HG03097 (cell line): ENCODE data around the gene AATF.

Experiments
- ATAC-seq: cut with Tn5 transposase; IDR thresholded peaks from one replicate; pipeline ENCODE4 v1.9.1; 2021; ENCODE audit not compliant: unreplicated experiment, low FRiP score

Gene AATF

GRCh38 chr17:36940313-36941264 is 8.2 kb upstream of the AATF start:
- ATAC-seq: no peak

- ATAC-seq: no peak
These were observed 7.3 kb upstream of the AATF start for GRCh38 chr17:36941265-36942010.

DNA sequence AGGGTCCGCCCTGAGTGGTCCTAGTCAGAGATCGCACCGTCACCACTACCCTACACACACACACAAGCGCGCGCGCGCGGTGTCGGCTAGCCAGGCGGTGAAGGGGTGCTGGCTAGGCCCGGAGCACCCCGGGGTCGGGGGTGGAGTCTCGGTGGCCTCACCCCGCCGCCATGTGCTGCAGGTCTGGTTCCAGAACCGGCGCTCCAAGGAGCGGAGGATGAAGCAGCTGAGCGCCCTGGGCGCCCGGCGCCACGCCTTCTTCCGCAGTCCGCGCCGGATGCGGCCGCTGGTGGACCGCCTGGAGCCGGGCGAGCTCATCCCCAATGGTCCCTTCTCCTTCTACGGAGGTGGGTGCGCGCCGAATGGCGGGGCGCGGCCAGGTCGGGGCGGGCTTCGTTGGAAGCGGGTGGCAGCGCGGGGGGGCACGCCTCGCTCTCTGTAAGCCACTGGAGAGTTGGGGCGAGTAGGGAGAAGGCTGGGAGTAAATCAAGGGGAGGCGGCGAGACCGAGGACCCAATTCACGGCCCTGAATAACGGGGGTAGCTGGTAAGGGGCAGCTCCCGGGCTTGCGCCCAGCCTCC is 6.6 kb upstream of the AATF start:
- no peak for ATAC-seq

DNA sequence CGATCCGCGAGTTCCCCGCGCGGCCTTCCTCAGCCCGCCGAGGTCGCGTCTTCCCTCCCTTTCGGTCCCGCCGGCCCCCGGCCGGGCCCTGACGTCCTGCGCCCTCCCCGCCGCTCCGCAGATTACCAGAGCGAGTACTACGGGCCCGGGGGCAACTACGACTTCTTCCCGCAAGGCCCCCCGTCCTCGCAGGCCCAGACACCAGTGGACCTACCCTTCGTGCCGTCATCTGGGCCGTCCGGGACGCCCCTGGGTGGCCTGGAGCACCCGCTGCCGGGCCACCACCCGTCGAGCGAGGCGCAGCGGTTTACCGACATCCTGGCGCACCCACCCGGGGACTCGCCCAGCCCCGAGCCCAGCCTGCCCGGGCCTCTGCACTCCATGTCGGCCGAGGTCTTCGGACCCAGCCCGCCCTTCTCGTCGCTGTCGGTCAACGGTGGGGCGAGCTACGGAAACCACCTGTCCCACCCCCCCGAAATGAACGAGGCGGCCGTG is 6.1 kb upstream of the AATF start:
- ATAC-seq: no peak

DNA sequence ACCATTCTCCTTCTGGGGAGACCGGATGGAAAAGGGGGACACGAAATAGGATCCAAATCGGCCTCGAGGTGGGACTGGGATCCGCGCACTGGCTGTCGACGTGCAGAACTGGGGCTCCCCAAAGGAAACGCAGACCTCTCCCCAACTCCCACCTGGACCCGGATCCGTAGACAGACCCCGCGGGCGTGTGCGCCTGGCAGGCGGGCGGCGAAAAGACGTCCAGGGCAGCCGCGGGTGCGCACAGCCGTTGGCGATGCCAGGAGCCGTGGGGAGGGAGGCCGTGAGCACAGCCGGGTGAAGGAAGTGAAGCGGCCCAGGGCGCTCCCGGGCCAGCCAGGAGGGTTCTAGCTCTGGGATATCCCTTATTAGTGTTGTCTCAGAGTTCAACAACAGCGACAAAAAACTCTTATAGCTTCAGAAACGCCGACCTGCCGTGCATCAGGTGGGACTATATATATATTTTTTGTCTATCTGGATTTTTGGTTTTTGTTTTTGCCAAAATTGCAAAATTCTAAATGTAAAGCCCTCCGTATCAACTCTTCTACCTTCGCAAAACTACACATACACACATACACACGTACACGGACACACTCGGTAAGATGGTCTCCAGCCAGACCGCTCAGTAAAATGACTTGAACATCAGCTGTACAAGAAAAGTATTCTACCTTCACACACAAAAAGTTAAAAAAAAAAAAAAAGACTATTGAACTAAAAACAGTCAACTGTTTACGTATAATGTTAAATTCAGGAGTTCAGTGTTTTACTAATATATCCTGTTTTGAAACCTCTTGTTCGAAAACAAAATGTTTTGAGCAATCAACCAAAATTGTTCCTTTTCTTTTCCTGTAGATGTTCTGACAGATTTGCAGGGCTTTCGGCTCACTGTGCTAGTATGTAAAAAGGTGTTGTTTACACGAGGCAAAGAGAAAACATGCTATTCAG is 5.2 kb upstream of the AATF start:
- no peak for ATAC-seq

DNA sequence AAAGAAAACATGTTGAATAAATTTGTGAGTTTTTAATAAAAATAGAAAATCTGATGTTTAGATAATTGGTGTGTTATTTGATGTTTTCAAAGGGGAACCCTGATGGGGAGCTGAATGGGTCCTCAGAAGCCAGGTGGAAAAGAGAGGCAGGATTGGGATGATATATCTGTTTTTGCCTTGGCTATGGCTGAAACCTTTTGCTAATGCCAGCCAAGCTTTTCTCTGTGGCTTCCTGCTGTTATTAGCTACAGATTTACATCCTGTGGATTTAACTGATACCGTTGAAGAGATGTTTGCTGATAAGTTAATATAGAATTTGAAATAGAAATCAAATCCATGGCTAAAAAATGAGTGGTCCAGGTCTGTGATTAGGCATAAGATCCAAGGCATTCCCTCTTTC is 4.2 kb upstream of the AATF start:
- no peak for ATAC-seq

GRCh38 chr17:36945140-36945539 is 3.6 kb upstream of the AATF start:
- no peak for ATAC-seq

GRCh38 chr17:36945959-36946725 is 2.6 kb upstream of the AATF start:
- ATAC-seq: no peak

DNA sequence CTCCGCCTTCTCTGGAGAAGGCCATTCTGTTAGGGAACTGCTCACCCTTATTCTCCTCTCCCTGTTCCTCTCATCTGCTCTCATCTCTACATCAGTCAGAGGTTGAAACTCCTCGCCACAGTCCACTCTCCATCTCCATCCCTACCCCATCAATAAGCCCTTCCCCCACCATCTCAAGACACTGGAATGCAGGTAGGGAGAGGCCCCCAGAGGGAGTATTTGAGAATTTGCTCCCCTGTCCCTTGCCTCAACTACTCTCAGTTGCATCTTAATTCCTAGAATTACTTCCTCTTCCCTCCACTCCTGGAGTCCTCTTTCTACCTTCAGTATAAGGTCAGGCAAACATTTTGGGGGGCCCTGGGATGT is 2.0 kb upstream of the AATF start:
- ATAC-seq: no peak

GRCh38 chr17:36947922-36948716 is 635 bp upstream of the AATF start:
- no peak for ATAC-seq

GRCh38 chr17:36949461-36949927 is 740 bp downstream of the AATF start:
- ATAC-seq: no peak

DNA sequence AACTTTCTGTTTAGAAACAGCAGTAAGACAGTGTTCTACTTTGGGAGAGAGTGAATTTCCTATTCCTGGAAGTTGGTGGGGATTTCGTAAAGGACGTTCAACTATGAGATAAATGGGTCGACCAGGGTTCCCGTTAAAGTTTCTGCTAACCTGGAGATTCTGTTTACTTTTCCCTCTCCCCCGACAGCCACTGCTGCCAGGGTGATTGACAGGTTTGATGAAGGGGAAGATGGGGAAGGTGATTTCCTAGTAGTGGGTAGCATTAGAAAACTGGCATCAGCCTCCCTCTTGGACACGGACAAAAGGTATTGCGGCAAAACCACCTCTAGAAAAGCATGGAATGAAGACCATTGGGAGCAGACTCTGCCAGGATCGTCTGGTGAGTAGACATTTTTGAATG is 1.3 kb downstream of the AATF start:
- no peak for ATAC-seq

DNA sequence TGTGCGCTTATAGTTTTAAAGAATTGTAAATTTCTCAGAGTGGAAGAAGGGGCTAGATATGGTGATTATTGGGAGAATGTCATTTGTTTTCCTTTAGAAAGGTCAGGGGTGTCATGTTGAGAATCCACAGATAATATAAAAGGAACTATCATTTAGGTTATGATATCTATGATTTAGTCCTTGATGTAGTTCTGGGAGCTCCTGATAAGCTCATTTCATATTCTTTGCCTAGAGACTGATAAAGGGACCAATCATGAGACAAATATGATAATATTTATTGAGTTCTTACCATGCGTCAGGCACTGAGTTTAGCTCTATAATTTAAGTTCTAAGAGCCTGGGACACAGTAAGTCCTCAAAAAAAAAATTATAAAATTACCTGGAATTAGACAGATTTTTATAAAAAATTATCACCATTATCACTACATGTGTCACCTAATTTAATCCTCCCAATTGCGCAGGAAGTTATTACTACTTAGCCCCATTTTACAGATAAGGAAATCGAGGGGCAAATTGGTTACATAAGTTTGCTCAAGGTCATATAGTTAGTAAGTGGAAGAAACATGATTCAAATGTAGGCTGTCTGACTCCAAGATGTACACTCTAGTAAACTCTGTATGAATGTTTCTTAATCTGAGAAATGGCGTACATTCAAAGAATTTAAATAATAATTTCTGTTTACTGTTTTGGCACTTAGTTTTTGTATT is 2.5 kb downstream of the AATF start:
- ATAC-seq: no peak

- ATAC-seq: no peak
These were observed 22.8 kb downstream of the AATF start for GRCh38 chr17:36971508-36971907.

DNA sequence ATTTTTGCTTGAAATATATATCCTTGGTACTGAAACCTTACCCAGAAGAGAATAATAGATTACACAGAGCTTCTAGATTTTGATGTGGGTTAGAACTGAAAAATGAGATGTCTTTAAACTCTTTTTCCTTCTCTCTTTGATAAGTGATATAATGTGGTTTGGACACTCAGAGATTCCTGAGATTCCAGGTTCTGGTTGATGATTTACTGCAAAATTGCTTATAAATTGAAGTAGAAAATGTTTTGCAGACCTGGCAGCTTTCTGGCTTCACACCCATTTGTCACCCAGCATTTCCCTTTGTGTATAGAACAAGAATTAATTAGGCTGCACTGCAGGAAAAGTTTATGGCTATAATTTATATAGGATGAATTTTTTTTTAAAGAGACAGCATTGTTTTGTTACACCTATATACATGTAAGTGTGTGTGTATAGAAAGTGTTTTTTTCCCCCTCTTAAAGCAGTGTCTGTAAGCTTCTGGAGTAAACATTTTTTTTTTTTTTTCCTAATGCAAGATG is 23.5 kb downstream of the AATF start:
- no peak for ATAC-seq

DNA sequence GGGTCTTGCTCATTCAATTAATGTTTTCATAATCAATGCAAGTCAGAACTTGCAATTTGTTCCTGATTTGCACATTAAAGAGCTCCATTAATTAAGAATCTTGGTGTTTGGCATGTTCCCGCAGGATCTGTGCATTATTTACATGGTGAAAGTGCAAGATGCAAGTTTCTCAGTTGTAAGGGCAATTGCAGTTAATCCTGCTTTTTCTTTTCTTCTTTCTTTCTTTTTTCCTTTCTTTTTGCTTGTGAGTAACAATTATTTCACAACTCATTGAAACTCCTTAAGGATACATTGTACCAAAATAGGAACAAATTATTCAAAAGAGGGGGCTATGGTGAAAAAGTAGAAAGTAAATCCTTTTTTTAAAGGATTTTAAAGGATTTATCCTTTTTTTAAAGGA is 24.2 kb downstream of the AATF start:
- no peak for ATAC-seq

GRCh38 chr17:36975922-36976515 is 27.3 kb downstream of the AATF start:
- no peak for ATAC-seq
